HFFc6 (cell line): ENCODE data around the gene MYO3B. TPM values are rescaled to one million over a fixed set of nuclear protein-coding genes. Genes with fewer than 3 reads are reported as not detected.

Experiments
- DNase-seq: peaks from one replicate; pipeline ENCODE4 v3.0.0-alpha.2; 2018
- H3K27ac Mint-ChIP-seq: 2 replicates; pipeline ENCODE4 v1.8.0; 2020; ENCODE audit warnings: mild to moderate bottlenecking, mixed read lengths
- H3K27me3 Mint-ChIP-seq: 2 replicates; pipeline ENCODE4 v1.8.0; 2021; ENCODE audit warnings: mild to moderate bottlenecking, moderate library complexity, mixed read lengths; ENCODE audit not compliant: insufficient read depth
- H3K36me3 Mint-ChIP-seq: 2 replicates; pipeline ENCODE4 v1.8.0; 2021; ENCODE audit warnings: low read depth, mixed read lengths
- H3K4me1 Mint-ChIP-seq: 2 replicates; pipeline ENCODE4 v1.8.0; 2020; ENCODE audit warnings: low read depth, mixed read lengths
- H3K4me3 Mint-ChIP-seq: 2 replicates; pipeline ENCODE4 v1.8.0; 2020; ENCODE audit warnings: mild to moderate bottlenecking, moderate library complexity, mixed read lengths
- H3K9me3 Mint-ChIP-seq: 2 replicates; pipeline ENCODE4 v1.8.0; 2020; ENCODE audit warnings: mild to moderate bottlenecking, mixed read lengths
- CTCF ChIP-seq: fragments of 200-600 bp; sonication (generic); IDR thresholded peaks from 2 replicates; pipeline ENCODE4 v1.5.0; 2021; ENCODE audit warnings: antibody characterized with exemption, mild to moderate bottlenecking
- total RNA-seq, 6 experiments: library from RNA; stranded (reverse); fragmentation: NEBNext Ultra II Directional; extraction: Animal tissue kit (Norgen Biotek cat#: 25700); gene quantifications; 2 replicates in 1 of 6; 3 replicates in 5 of 6; pipeline ENCODE4 v1.2.3, GENCODE V29; 2021

MYO3B gene
- total RNA-seq, 6 experiments from 2014 or later = not detected

GRCh38 chr2:170282851-170283250 lies 104.9 kb downstream of the MYO3B start:
- Mint-ChIP-seq H3K36me3 (no peaks in the 10 kb centered on the region), H3K4me1 (no peaks in the 10 kb centered on the region), H3K4me3 (no peak overlapping the region), H3K27me3 (peaks cover under 1% of the 10 kb centered on the region; the same call in 1 of the 2 replicates), H3K9me3 (peaks cover 17% of the 10 kb centered on the region; the same call in 1 of the 2 replicates), H3K27ac (no peak overlapping the region)
- no peak for TF ChIP-seq CTCF
- DNase-seq = no peak

- Mint-ChIP-seq H3K9me3 (peaks cover 17% of the 10 kb centered on the region; the same call in 1 of the 2 replicates), H3K36me3 (no peaks in the 10 kb centered on the region), H3K27ac (no peak overlapping the region), H3K27me3 (peaks cover 2% of the 10 kb centered on the region; the same call in 1 of the 2 replicates), H3K4me1 (no peaks in the 10 kb centered on the region), H3K4me3 (no peak overlapping the region)
- no peak for DNase-seq
- no peak for TF ChIP-seq CTCF
These were observed 106.3 kb downstream of the MYO3B start for GRCh38 chr2:170284205-170284604.

DNA sequence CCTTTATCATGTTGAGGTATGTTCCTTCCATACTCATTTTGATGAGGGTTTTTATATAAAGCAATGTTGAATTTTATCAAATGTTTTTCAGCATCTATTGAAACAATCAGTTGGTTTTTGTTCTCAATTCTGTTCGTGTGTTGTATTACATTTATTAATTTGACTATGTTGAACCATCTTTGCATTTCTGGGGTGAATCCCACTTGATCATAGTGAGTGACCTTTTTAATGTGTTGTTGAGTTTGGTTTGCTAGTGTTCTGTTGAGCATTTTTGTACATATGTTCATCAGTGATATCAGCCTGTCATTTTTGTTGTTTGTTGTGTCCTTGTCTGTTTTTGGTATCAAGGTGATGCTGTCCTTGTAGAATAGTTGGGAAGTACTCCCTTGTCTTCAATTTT lies 110.9 kb downstream of the MYO3B start:
- H3K27me3 Mint-ChIP-seq = peaks cover 2% of the 10 kb centered on the region; the same call in 1 of the 2 replicates
- H3K27ac Mint-ChIP-seq = no peak overlapping the region

GRCh38 chr2:170291474-170291873 lies 113.5 kb downstream of the MYO3B start:
- Mint-ChIP-seq H3K9me3 (peaks cover 25% of the 10 kb centered on the region), H3K36me3 (no peaks in the 10 kb centered on the region)

More for the DNA sequence above, 110.9 kb downstream of the MYO3B start:
- Mint-ChIP-seq H3K4me1 (no peaks in the 10 kb centered on the region), H3K36me3 (no peaks in the 10 kb centered on the region), H3K4me3 (no peak overlapping the region), H3K9me3 (peaks cover 25% of the 10 kb centered on the region)
- TF ChIP-seq CTCF = no peak
- no peak for DNase-seq

GRCh38 chr2:170292415-170292814 lies 114.5 kb downstream of the MYO3B start:
- H3K4me3 Mint-ChIP-seq = no peak overlapping the region
- no peak for DNase-seq
- TF ChIP-seq CTCF = no peak
- no peaks in the 10 kb centered on the region for H3K36me3 Mint-ChIP-seq
- no peaks in the 10 kb centered on the region for H3K4me1 Mint-ChIP-seq
- no peak overlapping the region for H3K27ac Mint-ChIP-seq
- H3K9me3 Mint-ChIP-seq = peaks cover 25% of the 10 kb centered on the region
- peaks cover 2% of the 10 kb centered on the region; the same call in 1 of the 2 replicates for H3K27me3 Mint-ChIP-seq

More at GRCh38 chr2:170291474-170291873, 113.5 kb downstream of the MYO3B start:
- H3K4me1 Mint-ChIP-seq = no peaks in the 10 kb centered on the region
- no peak overlapping the region for H3K27ac Mint-ChIP-seq
- no peak overlapping the region for H3K4me3 Mint-ChIP-seq
- DNase-seq = no peak
- peaks cover 2% of the 10 kb centered on the region; the same call in 1 of the 2 replicates for H3K27me3 Mint-ChIP-seq
- no peak for TF ChIP-seq CTCF

DNA sequence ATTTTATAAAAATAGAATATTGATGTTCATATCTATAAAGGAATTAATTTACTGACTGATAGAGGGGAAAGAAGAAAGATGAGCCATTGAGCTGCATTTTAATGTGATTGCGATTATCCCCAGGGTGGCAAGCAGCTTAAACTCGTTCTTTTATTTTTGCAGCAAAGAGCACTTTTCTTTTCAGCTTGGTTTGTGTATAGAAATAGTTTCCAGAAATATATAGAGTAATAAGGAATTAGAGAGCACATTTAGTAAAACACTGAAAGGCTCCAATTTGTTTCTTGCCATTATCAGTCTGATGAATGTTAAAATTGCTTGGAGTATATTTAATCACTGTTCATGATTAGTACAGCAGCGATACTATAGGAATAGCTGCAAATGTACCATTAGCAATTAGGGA lies 119.5 kb downstream of the MYO3B start:
- no peaks in the 10 kb centered on the region for H3K4me1 Mint-ChIP-seq
- no peak overlapping the region for H3K27ac Mint-ChIP-seq
- DNase-seq = no peak
- no peak overlapping the region for H3K4me3 Mint-ChIP-seq
- no peaks in the 10 kb centered on the region for H3K27me3 Mint-ChIP-seq
- TF ChIP-seq CTCF = no peak
- H3K36me3 Mint-ChIP-seq = no peaks in the 10 kb centered on the region
- H3K9me3 Mint-ChIP-seq = peaks cover 2% of the 10 kb centered on the region; the same call in 1 of the 2 replicates
